Omental fat pad (tissue), 4 donors: Measurements from ENCODE around the gene ISYNA1. TPM values are rescaled to one million over a fixed set of nuclear protein-coding genes. Genes with fewer than 3 reads are reported as not detected.

Experiments
- ATAC-seq: fragments of 150-250 bp; one replicate; pipeline ENCODE4 v1.9.1; 2016; ENCODE audit warnings: mild to moderate bottlenecking, moderate library complexity; ENCODE audit not compliant: low FRiP score
- DNase-seq: peaks from one replicate; pipeline ENCODE4 v3.0.0-alpha.2; 2019; ENCODE audit warnings: low spot score
- CTCF ChIP-seq, 3 donors: fragments of 450-650 bp; IDR thresholded peaks; one replicate each; pipeline ENCODE4 v1.5.1; 2016 to 2017; ENCODE audit warnings: antibody characterized with exemption in 3 of 3, mild to moderate bottlenecking in 3 of 3, moderate library complexity in 2 of 3
- total RNA-seq, 4 donors: library from RNA; depleted of rRNA; stranded (reverse); fragments of >200 nt; gene quantifications; one replicate each; pipeline ENCODE4 v1.1.0, GENCODE V29; 2016

The ISYNA1 gene
- total RNA-seq, 4 donors from 2014 or later: 20.0 to 36.7 (median 29.8) TPM

GRCh38 chr19:18439910-18440237 is 1.9 kb upstream of the ISYNA1 start:
- no peak for ATAC-seq
- TF ChIP-seq CTCF (IDR thresholded peaks at IDR 0.05): no peak
- no peak for DNase-seq

- DNase-seq (no peak), ATAC-seq (no peak)
- no peak for TF ChIP-seq CTCF (IDR thresholded peaks at IDR 0.05)
Observed at GRCh38 chr19:18439025-18439909, 1.3 kb upstream of the ISYNA1 start.

- no peak for TF ChIP-seq CTCF (IDR thresholded peaks at IDR 0.05)
- ATAC-seq (peak; percentile 7), DNase-seq (no peak)
Observed at GRCh38 chr19:18438331-18439024, 545 bp upstream of the ISYNA1 start.

- ATAC-seq (peak; percentile 29), DNase-seq (no peak)
- TF ChIP-seq CTCF (IDR thresholded peaks at IDR 0.05): no peak
Observed at GRCh38 chr19:18436671-18437490, 1.1 kb downstream of the ISYNA1 start.

GRCh38 chr19:18435842-18436670 is 1.9 kb downstream of the ISYNA1 start:
- TF ChIP-seq CTCF (IDR thresholded peaks at IDR 0.05): no peak
- no peak for DNase-seq
- no peak for ATAC-seq

GRCh38 chr19:18435178-18435841 is 2.6 kb downstream of the ISYNA1 start:
- ATAC-seq (no peak), DNase-seq (no peak)
- no peak for TF ChIP-seq CTCF (IDR thresholded peaks at IDR 0.05)
